ENCODE data around the gene RPL13. TPM values are rescaled to one million over a fixed set of nuclear protein-coding genes. Genes with fewer than 3 reads are reported as not detected.
A peak's percentile ranks its signal among the peaks of the same experiment; 100 is the strongest.

The RPL13 gene
- polyA plus RNA-seq, 1 donor: 3,996 TPM

GRCh38 chr16:89552329-89552728 is 8.2 kb upstream of the RPL13 start:
- Histone ChIP-seq H3K4me3 (ENCODE audit: low read length) (no peak overlapping the region), H3K27me3 (ENCODE audit: control insufficient read depth, insufficient read depth, low read length) (no peaks in the 10 kb centered on the region), H3K36me3 (ENCODE audit: control insufficient read depth, insufficient read depth, low read length) (peaks cover 95% of the 10 kb centered on the region), H3K27ac (ENCODE audit: low read length) (no peak overlapping the region), H3K4me1 (ENCODE audit: control insufficient read depth, insufficient read depth, low read length) (no peaks in the 10 kb centered on the region), H3K9me3 (ENCODE audit: control insufficient read depth, low read depth, low read length) (no peaks in the 10 kb centered on the region)
- no peak for DNase-seq
- no CpG with 5 or more reads among the region's 22 CpGs for WGBS (ENCODE audit: insufficient coverage, low lambda C conversion rate)

- peaks cover 93% of the 10 kb centered on the region for H3K36me3 ChIP-seq (ENCODE audit: control insufficient read depth, insufficient read depth, low read length)
- H3K27me3 ChIP-seq (ENCODE audit: control insufficient read depth, insufficient read depth, low read length): no peaks in the 10 kb centered on the region
- no peak overlapping the region for H3K27ac ChIP-seq (ENCODE audit: low read length)
- no peaks in the 10 kb centered on the region for H3K4me1 ChIP-seq (ENCODE audit: control insufficient read depth, insufficient read depth, low read length)
- no peaks in the 10 kb centered on the region for H3K9me3 ChIP-seq (ENCODE audit: control insufficient read depth, low read depth, low read length)
- WGBS (ENCODE audit: insufficient coverage, low lambda C conversion rate): 95% methylated on average over 4 of the region's 13 CpGs
- DNase-seq: no peak
- no peak overlapping the region for H3K4me3 ChIP-seq (ENCODE audit: low read length)
These were observed 7.6 kb upstream of the RPL13 start for GRCh38 chr16:89552913-89553312.

DNA sequence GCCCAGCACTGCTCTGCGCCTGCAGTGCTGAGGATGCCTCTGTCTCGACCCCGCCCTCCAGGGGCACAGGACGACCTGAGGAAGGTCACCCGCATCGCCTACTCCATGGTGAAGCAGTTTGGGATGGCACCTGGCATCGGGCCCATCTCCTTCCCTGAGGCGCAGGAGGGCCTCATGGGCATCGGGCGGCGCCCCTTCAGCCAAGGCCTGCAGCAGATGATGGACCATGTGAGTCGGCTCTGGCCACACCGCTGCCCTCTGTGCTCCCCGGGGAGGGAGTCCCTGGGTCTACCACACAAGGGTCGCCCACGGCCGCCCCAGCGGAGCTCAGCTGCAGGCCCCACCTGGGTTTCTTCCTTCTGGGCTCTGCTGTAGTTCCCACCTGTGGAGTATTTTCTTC is 6.7 kb upstream of the RPL13 start:
- no peak for DNase-seq
- WGBS (ENCODE audit: insufficient coverage, low lambda C conversion rate): no CpG with 5 or more reads among the region's 18 CpGs
- H3K27me3 ChIP-seq (ENCODE audit: control insufficient read depth, insufficient read depth, low read length): no peaks in the 10 kb centered on the region
- no peak overlapping the region for H3K4me3 ChIP-seq (ENCODE audit: low read length)
- no peaks in the 10 kb centered on the region for H3K4me1 ChIP-seq (ENCODE audit: control insufficient read depth, insufficient read depth, low read length)
- H3K36me3 ChIP-seq (ENCODE audit: control insufficient read depth, insufficient read depth, low read length): peaks cover 87% of the 10 kb centered on the region
- H3K9me3 ChIP-seq (ENCODE audit: control insufficient read depth, low read depth, low read length): no peaks in the 10 kb centered on the region
- H3K27ac ChIP-seq (ENCODE audit: low read length): no peak overlapping the region

DNA sequence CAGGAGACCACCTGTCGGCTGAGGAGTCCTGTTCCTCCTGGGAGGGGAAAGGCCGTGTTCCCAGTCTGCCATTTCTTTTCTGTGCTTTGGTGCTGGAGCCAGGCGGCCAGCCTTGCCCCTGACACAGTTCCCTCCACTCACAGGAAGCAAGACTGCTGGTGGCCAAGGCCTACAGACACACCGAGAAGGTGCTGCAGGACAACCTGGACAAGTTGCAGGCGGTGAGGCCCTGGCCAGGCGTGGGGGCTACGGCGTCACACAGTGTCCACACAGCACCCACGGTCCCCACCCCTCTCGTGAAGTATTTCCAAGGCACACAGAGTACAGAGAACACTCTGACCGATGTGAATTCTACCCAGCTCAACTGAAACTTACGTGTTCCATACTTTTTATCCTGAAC is 6.1 kb upstream of the RPL13 start:
- peaks cover 81% of the 10 kb centered on the region for H3K36me3 ChIP-seq (ENCODE audit: control insufficient read depth, insufficient read depth, low read length)
- no peak overlapping the region for H3K4me3 ChIP-seq (ENCODE audit: low read length)
- no peaks in the 10 kb centered on the region for H3K27me3 ChIP-seq (ENCODE audit: control insufficient read depth, insufficient read depth, low read length)
- H3K27ac ChIP-seq (ENCODE audit: low read length): no peak overlapping the region
- 92% methylated on average over 2 of the region's 12 CpGs for WGBS (ENCODE audit: insufficient coverage, low lambda C conversion rate)
- H3K4me1 ChIP-seq (ENCODE audit: control insufficient read depth, insufficient read depth, low read length): no peaks in the 10 kb centered on the region
- DNase-seq: no peak
- H3K9me3 ChIP-seq (ENCODE audit: control insufficient read depth, low read depth, low read length): no peaks in the 10 kb centered on the region

DNA sequence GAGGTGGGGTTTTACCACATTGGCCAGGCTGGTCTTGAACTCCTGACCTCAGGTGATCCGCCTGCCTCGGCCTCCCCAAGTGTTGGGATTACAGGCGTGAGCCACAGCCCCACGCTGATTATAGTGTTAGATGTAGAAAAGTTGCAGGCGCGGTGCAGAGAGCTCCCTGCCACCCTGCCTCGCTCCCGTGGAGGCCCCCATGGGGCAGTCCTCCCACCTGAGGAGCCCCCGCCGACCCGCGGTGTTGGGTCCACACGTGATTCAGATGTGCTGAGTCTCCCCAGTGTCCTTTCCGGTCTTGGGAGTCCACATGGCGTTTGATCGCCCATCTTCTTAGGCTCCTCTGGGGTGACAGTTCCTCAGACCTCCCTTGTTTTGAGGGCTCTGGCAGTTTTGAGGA is 5.2 kb upstream of the RPL13 start:
- Histone ChIP-seq H3K9me3 (ENCODE audit: control insufficient read depth, low read depth, low read length) (no peaks in the 10 kb centered on the region), H3K4me1 (ENCODE audit: control insufficient read depth, insufficient read depth, low read length) (peaks cover 4% of the 10 kb centered on the region), H3K36me3 (ENCODE audit: control insufficient read depth, insufficient read depth, low read length) (peaks cover 72% of the 10 kb centered on the region), H3K4me3 (ENCODE audit: low read length) (no peak overlapping the region), H3K27ac (ENCODE audit: low read length) (no peak overlapping the region), H3K27me3 (ENCODE audit: control insufficient read depth, insufficient read depth, low read length) (no peaks in the 10 kb centered on the region)
- DNase-seq: no peak
- WGBS (ENCODE audit: insufficient coverage, low lambda C conversion rate): no CpG with 5 or more reads among the region's 16 CpGs

GRCh38 chr16:89555780-89556179 is 4.7 kb upstream of the RPL13 start:
- Histone ChIP-seq H3K27me3 (ENCODE audit: control insufficient read depth, insufficient read depth, low read length) (no peaks in the 10 kb centered on the region), H3K27ac (ENCODE audit: low read length) (no peak overlapping the region), H3K9me3 (ENCODE audit: control insufficient read depth, low read depth, low read length) (no peaks in the 10 kb centered on the region), H3K4me3 (ENCODE audit: low read length) (no peak overlapping the region), H3K4me1 (ENCODE audit: control insufficient read depth, insufficient read depth, low read length) (peaks cover 4% of the 10 kb centered on the region), H3K36me3 (ENCODE audit: control insufficient read depth, insufficient read depth, low read length) (peaks cover 67% of the 10 kb centered on the region)
- DNase-seq: no peak
- no CpG with 5 or more reads among the region's 13 CpGs for WGBS (ENCODE audit: insufficient coverage, low lambda C conversion rate)

GRCh38 chr16:89556750-89557689 is 3.5 kb upstream of the RPL13 start:
- WGBS (ENCODE audit: insufficient coverage, low lambda C conversion rate): no CpG with 5 or more reads among the region's 34 CpGs
- DNase-seq: peak; percentile 67 to 73
- Histone ChIP-seq H3K4me3 (ENCODE audit: low read length) (no peak overlapping the region), H3K27me3 (ENCODE audit: control insufficient read depth, insufficient read depth, low read length) (no peaks in the 10 kb centered on the region), H3K27ac (ENCODE audit: low read length) (no peak overlapping the region), H3K9me3 (ENCODE audit: control insufficient read depth, low read depth, low read length) (no peaks in the 10 kb centered on the region), H3K4me1 (ENCODE audit: control insufficient read depth, insufficient read depth, low read length) (peaks cover 4% of the 10 kb centered on the region), H3K36me3 (ENCODE audit: control insufficient read depth, insufficient read depth, low read length) (peaks cover 66% of the 10 kb centered on the region)

DNA sequence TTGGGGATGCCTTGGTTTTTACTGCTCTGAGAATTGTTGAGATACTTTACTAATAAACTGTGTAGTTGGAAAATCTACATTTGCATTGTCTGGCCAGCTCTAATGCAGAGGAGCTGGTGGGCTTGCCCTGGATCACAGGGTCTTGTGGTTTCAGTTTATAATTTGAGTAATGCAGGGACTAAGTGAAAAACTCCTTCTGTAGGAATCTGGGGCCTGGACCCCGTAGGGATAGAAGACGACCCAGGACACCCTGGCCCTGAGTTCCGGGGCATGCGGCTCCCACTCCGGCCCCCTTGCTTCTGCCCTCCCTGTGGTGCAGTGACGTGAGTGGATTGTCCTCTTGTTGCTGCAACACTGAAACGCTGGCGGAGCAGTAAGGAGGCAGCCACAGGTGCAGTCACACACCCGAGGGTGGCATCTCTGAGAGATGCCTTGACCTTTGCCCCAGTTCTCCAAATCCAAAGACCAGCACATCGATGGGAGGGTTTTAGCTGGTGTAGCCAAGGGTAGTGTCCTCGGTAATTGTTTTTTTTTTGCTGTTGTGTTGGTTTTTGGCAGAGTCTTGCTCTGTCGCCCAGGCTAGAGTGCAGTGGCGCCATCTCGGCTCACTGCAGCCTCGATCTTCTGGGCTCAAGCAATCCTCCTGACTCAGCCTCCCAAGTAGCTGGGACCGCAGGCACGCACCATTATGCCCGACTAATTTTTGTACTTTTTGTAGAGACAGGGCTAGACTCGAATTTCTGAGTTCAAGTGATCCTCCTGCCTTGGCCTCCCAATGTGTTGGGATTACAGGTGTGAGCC is 2.6 kb upstream of the RPL13 start:
- WGBS (ENCODE audit: insufficient coverage, low lambda C conversion rate): 100% methylated on average over 3 of the region's 19 CpGs
- no peak overlapping the region for H3K4me3 ChIP-seq (ENCODE audit: low read length)
- H3K27me3 ChIP-seq (ENCODE audit: control insufficient read depth, insufficient read depth, low read length): no peaks in the 10 kb centered on the region
- DNase-seq: no peak
- H3K27ac ChIP-seq (ENCODE audit: low read length): no peak overlapping the region
- peaks cover 66% of the 10 kb centered on the region for H3K36me3 ChIP-seq (ENCODE audit: control insufficient read depth, insufficient read depth, low read length)
- H3K4me1 ChIP-seq (ENCODE audit: control insufficient read depth, insufficient read depth, low read length): peaks cover 12% of the 10 kb centered on the region
- peaks cover 2% of the 10 kb centered on the region for H3K9me3 ChIP-seq (ENCODE audit: control insufficient read depth, low read depth, low read length)

- Histone ChIP-seq H3K4me3 (ENCODE audit: low read length) (peak overlapping the region; percentile 87), H3K4me1 (ENCODE audit: control insufficient read depth, insufficient read depth, low read length) (peaks cover 45% of the 10 kb centered on the region), H3K36me3 (ENCODE audit: control insufficient read depth, insufficient read depth, low read length) (peaks cover 53% of the 10 kb centered on the region), H3K27me3 (ENCODE audit: control insufficient read depth, insufficient read depth, low read length) (no peaks in the 10 kb centered on the region), H3K9me3 (ENCODE audit: control insufficient read depth, low read depth, low read length) (peaks cover 5% of the 10 kb centered on the region), H3K27ac (ENCODE audit: low read length) (peak overlapping the region; percentile 99)
- no CpG with 5 or more reads among the region's 58 CpGs for WGBS (ENCODE audit: insufficient coverage, low lambda C conversion rate)
- DNase-seq: peak in 1 of 2 donors; percentile 46
These were observed 831 bp downstream of the RPL13 start for GRCh38 chr16:89561142-89561883.

Measured in large intestine (tissue), 3 donors.